Measurements from ENCODE around the gene AHR.
"Not testable (repeated sequence)": the region's sequence is repeated elsewhere in the genome, so short reads cannot be mapped to it uniquely, and the experiment has no call there.

Gene AHR

GRCh38 chr7:17339952-17340351 lies 41.5 kb downstream of the AHR start:
- no peak for DNase-seq (ENCODE audit: low read depth in 2 of 2)

- no peak for DNase-seq (ENCODE audit: low read depth in 2 of 2)
These were observed 42.2 kb downstream of the AHR start for GRCh38 chr7:17340655-17341054.

GRCh38 chr7:17342756-17343155 lies 44.3 kb downstream of the AHR start:
- DNase-seq (ENCODE audit: low read depth in 2 of 2) = no peak

- DNase-seq (ENCODE audit: low read depth in 2 of 2) = no peak
These were observed 48.9 kb downstream of the AHR start for GRCh38 chr7:17347401-17347800.

GRCh38 chr7:17348932-17349331 lies 50.5 kb downstream of the AHR start:
- DNase-seq (ENCODE audit: low read depth in 2 of 2) = not testable (repeated sequence)

- not testable (repeated sequence) for DNase-seq (ENCODE audit: low read depth in 2 of 2)
These were observed 51.9 kb downstream of the AHR start for GRCh38 chr7:17350321-17350720.

- DNase-seq (ENCODE audit: low read depth in 2 of 2) = not testable (repeated sequence)
These were observed 55.4 kb downstream of the AHR start for GRCh38 chr7:17353650-17354419.

GRCh38 chr7:17354473-17354872 lies 56.0 kb downstream of the AHR start:
- DNase-seq (ENCODE audit: low read depth in 2 of 2) = no peak

GRCh38 chr7:17355050-17355449 lies 56.6 kb downstream of the AHR start:
- DNase-seq (ENCODE audit: low read depth in 2 of 2) = no peak

- no peak for DNase-seq (ENCODE audit: low read depth in 2 of 2)
These were observed 59.5 kb downstream of the AHR start for GRCh38 chr7:17357952-17358351.

- no peak for DNase-seq (ENCODE audit: low read depth in 2 of 2)
These were observed 61.2 kb downstream of the AHR start for GRCh38 chr7:17359610-17360009.

- no peak for DNase-seq (ENCODE audit: low read depth in 2 of 2)
These were observed 64.1 kb downstream of the AHR start for GRCh38 chr7:17362439-17363105.

- DNase-seq (ENCODE audit: low read depth in 2 of 2) = no peak
These were observed 66.2 kb downstream of the AHR start for GRCh38 chr7:17364671-17365070.

GRCh38 chr7:17365775-17366174 lies 67.3 kb downstream of the AHR start:
- DNase-seq (ENCODE audit: low read depth in 2 of 2) = no peak

GRCh38 chr7:17367502-17367901 lies 69.0 kb downstream of the AHR start:
- DNase-seq (ENCODE audit: low read depth in 2 of 2) = no peak

GRCh38 chr7:17368856-17369524 lies 70.5 kb downstream of the AHR start:
- no peak for DNase-seq (ENCODE audit: low read depth in 2 of 2)

GRCh38 chr7:17369691-17370426 lies 71.4 kb downstream of the AHR start:
- DNase-seq (ENCODE audit: low read depth in 2 of 2) = no peak

GRCh38 chr7:17370901-17371585 lies 72.6 kb downstream of the AHR start:
- DNase-seq (ENCODE audit: low read depth in 2 of 2) = no peak

- no peak for DNase-seq (ENCODE audit: low read depth in 2 of 2)
These were observed 73.4 kb downstream of the AHR start for GRCh38 chr7:17371671-17372524.

- no peak for DNase-seq (ENCODE audit: low read depth in 2 of 2)
These were observed 75.7 kb downstream of the AHR start for GRCh38 chr7:17374157-17374556.

GRCh38 chr7:17374654-17375053 lies 76.2 kb downstream of the AHR start:
- no peak for DNase-seq (ENCODE audit: low read depth in 2 of 2)

All from stimulated activated CD8-positive, alpha-beta memory T cell treated with anti-CD3 and anti-CD28 coated beads, Interleukin-2, amount 100 ng/mL, for 1 hour (primary cell).